Loucy (cell line): Measurements from ENCODE around the gene FEZ2.

Source experiments
- H2AFZ ChIP-seq: fragments of 200-600 bp; sonication (generic); 2 replicates; pipeline ENCODE4 v1.6.0; 2016; ENCODE audit warnings: antibody characterized with exemption, mild to moderate bottlenecking, low read length, moderate library complexity
- H3F3A ChIP-seq: fragments of 200-600 bp; 2 replicates; pipeline ENCODE4 v1.6.0; 2016; ENCODE audit warnings: antibody characterized with exemption, low read depth, mild to moderate bottlenecking
- H3K27me3 ChIP-seq: fragments of 200-600 bp; sonication (generic); 2 replicates; pipeline ENCODE4 v1.6.1; 2014; ENCODE audit warnings: low read length, mild to moderate bottlenecking; ENCODE audit not compliant: insufficient read depth, poor library complexity, severe bottlenecking
- H3K36me3 ChIP-seq: fragments of 200-600 bp; sonication (generic); 2 replicates; pipeline ENCODE4 v1.6.1; 2016; ENCODE audit warnings: low read length; ENCODE audit not compliant: insufficient read depth
- H3K4me1 ChIP-seq: fragments of 200-600 bp; sonication (generic); 2 replicates; pipeline ENCODE4 v1.5.1; 2014; ENCODE audit warnings: low read length, mild to moderate bottlenecking; ENCODE audit not compliant: insufficient read depth, poor library complexity, severe bottlenecking
- H3K4me2 ChIP-seq: fragments of 200-600 bp; sonication (generic); 2 replicates; pipeline ENCODE4 v1.6.0; 2014; ENCODE audit warnings: antibody characterized with exemption, low read length, low read depth, mild to moderate bottlenecking; ENCODE audit not compliant: poor library complexity, severe bottlenecking
- H3K4me3 ChIP-seq: fragments of 200-600 bp; sonication (generic); 2 replicates; pipeline ENCODE4 v1.5.1; 2014; ENCODE audit warnings: low read length, mild to moderate bottlenecking, mixed read lengths; ENCODE audit not compliant: poor library complexity, severe bottlenecking
- H3K79me2 ChIP-seq: fragments of 200-600 bp; sonication (generic); 2 replicates; pipeline ENCODE4 v1.6.1; 2014; ENCODE audit warnings: low read length; ENCODE audit not compliant: insufficient read depth
- H3K9ac ChIP-seq: fragments of 200-600 bp; sonication (generic); 2 replicates; pipeline ENCODE4 v1.6.0; 2014; ENCODE audit warnings: mild to moderate bottlenecking, low read depth, low read length, moderate library complexity; ENCODE audit not compliant: poor library complexity, severe bottlenecking
- H3K9me2 ChIP-seq: fragments of 200-600 bp; sonication (generic); replicated peaks from 2 replicates; pipeline ENCODE4 v1.6.1; 2016; ENCODE audit warnings: low read depth, low read length, mixed read lengths
- H3K9me3 ChIP-seq: fragments of 200-600 bp; sonication (generic); 2 replicates; pipeline ENCODE4 v1.6.1; 2014; ENCODE audit warnings: mild to moderate bottlenecking, antibody characterized with exemption, low read length, low read depth; ENCODE audit not compliant: insufficient read depth
- H4K20me1 ChIP-seq: fragments of 200-600 bp; sonication (generic); 2 replicates; pipeline ENCODE4 v1.6.0; 2014; ENCODE audit warnings: antibody characterized with exemption, low read length, mild to moderate bottlenecking; ENCODE audit not compliant: insufficient read depth, poor library complexity, severe bottlenecking
- EZH2phosphoT487 ChIP-seq: fragments of 200-600 bp; IDR thresholded peaks from 2 replicates; pipeline ENCODE4 v1.6.1; 2018; ENCODE audit warnings: antibody characterized with exemption, mild to moderate bottlenecking, moderate library complexity, borderline replicate concordance
- TF ChIP-seq, protein P1 (sequence below): fragments of 200-600 bp; sonication (generic); conservative IDR thresholded peaks from 2 replicates; pipeline ENCODE4 v1.5.1; 2014; ENCODE audit warnings: mild to moderate bottlenecking, antibody characterized with exemption, low read length

The FEZ2 gene

DNA sequence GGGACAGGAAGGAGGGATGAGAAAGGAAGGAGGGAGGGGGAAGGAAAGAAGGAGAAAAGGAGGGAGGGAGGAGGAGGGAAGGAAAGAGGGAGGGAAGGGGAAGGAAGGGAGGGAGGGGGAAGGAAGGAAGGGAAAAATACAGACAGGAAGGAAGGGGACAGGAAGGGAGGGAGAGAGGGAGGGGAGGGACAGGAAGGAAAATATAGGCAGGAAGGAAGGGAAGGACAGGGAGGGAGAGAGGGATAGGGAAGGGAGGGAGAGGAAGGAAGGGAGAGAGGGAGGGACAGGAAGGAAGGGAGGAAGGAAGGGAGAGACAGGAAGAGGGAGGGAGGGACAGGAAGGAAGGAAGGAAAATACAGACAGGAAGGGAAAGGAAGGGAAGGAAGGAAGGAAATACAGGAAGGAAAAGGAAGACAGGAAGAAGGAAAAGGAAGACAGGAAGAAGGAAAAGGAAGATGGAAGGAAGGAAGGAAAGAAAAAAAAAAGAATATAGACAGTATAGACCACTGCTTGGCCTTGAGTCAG lies 63.6 kb downstream of the FEZ2 start:
- Histone ChIP-seq H3K9me2 (no peaks in the 10 kb centered on the region), H3K4me2 (no peak overlapping the region), H3K4me3 (no peak overlapping the region), H3K9me3 (no peaks in the 10 kb centered on the region), H3K9ac (no peak overlapping the region), H3K27me3 (no peaks in the 10 kb centered on the region), H4K20me1 (no peaks in the 10 kb centered on the region), H3K36me3 (no peaks in the 10 kb centered on the region), H3K4me1 (no peaks in the 10 kb centered on the region), H2AFZ (no peak overlapping the region), H3F3A (no peaks in the 10 kb centered on the region), H3K79me2 (no peaks in the 10 kb centered on the region)
- TF ChIP-seq, protein P1, sequence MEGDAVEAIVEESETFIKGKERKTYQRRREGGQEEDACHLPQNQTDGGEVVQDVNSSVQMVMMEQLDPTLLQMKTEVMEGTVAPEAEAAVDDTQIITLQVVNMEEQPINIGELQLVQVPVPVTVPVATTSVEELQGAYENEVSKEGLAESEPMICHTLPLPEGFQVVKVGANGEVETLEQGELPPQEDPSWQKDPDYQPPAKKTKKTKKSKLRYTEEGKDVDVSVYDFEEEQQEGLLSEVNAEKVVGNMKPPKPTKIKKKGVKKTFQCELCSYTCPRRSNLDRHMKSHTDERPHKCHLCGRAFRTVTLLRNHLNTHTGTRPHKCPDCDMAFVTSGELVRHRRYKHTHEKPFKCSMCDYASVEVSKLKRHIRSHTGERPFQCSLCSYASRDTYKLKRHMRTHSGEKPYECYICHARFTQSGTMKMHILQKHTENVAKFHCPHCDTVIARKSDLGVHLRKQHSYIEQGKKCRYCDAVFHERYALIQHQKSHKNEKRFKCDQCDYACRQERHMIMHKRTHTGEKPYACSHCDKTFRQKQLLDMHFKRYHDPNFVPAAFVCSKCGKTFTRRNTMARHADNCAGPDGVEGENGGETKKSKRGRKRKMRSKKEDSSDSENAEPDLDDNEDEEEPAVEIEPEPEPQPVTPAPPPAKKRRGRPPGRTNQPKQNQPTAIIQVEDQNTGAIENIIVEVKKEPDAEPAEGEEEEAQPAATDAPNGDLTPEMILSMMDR: no peak
- TF ChIP-seq EZH2phosphoT487: no peak

GRCh38 chr2:36530983-36531354 lies 67.0 kb downstream of the FEZ2 start:
- no peak overlapping the region for H3K4me3 ChIP-seq
- no peak overlapping the region for H3K9ac ChIP-seq
- H3K27me3 ChIP-seq: no peaks in the 10 kb centered on the region
- H4K20me1 ChIP-seq: no peaks in the 10 kb centered on the region
- H3F3A ChIP-seq: no peaks in the 10 kb centered on the region
- TF ChIP-seq EZH2phosphoT487: no peak
- TF ChIP-seq, protein P1: no peak
- H3K4me1 ChIP-seq: no peaks in the 10 kb centered on the region
- no peaks in the 10 kb centered on the region for H3K36me3 ChIP-seq
- no peaks in the 10 kb centered on the region for H3K79me2 ChIP-seq
- no peak overlapping the region for H3K4me2 ChIP-seq
- no peaks in the 10 kb centered on the region for H3K9me3 ChIP-seq
- H3K9me2 ChIP-seq: no peaks in the 10 kb centered on the region
- H2AFZ ChIP-seq: no peak overlapping the region

GRCh38 chr2:36530178-36530982 lies 67.6 kb downstream of the FEZ2 start:
- no peaks in the 10 kb centered on the region for H3K27me3 ChIP-seq
- no peak overlapping the region for H3K4me3 ChIP-seq
- no peaks in the 10 kb centered on the region for H3K36me3 ChIP-seq
- H3K79me2 ChIP-seq: no peaks in the 10 kb centered on the region
- H4K20me1 ChIP-seq: no peaks in the 10 kb centered on the region
- no peaks in the 10 kb centered on the region for H3K9me3 ChIP-seq
- no peaks in the 10 kb centered on the region for H3K9me2 ChIP-seq
- H3K4me1 ChIP-seq: no peaks in the 10 kb centered on the region
- H2AFZ ChIP-seq: no peak overlapping the region
- TF ChIP-seq, protein P1: no peak
- no peak for TF ChIP-seq EZH2phosphoT487
- H3F3A ChIP-seq: no peaks in the 10 kb centered on the region
- no peak overlapping the region for H3K4me2 ChIP-seq
- H3K9ac ChIP-seq: no peak overlapping the region
